Retinal pigment epithelial cell (primary cell): ENCODE measurements around the gene HIBADH.

Experiments used
- DNase-seq: peaks from one replicate; pipeline ENCODE4 v3.0.0-alpha.2; 2010; ENCODE audit warnings: low read depth
- H3K4me3 ChIP-seq: 2 replicates; pipeline ENCODE4 v1.5.1; 2011; ENCODE audit warnings: mild to moderate bottlenecking, low read length, control low read depth, moderate library complexity
- CTCF ChIP-seq: conservative IDR thresholded peaks from 2 replicates; pipeline ENCODE4 v1.5.1; 2011; ENCODE audit warnings: low read depth, low read length, control low read depth, inconsistent platforms

The HIBADH gene

GRCh38 chr7:27689591-27690164 is 27.0 kb upstream of the HIBADH start:
- TF ChIP-seq CTCF, result peak; percentile 40
- no peak for DNase-seq
- H3K4me3 ChIP-seq, result no peak overlapping the region

DNA sequence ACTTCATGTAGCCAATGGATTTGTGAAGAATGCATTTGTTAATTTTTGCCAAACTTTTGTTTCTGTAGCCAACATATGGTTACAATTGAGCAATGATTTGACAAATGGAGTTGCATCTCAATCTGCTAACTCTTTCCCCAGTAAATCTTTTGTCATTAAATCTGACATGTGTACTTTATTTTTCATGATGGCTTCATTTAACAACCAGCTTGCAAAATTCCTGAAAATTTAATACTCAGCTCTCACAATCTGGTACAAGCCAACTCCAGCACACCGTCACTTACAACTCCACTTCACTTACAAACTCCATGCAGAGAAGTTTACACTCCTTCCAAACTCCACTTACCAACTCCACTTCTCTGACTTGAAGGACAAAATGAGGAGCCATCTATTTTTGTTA is 26.5 kb upstream of the HIBADH start:
- no peak for TF ChIP-seq CTCF
- DNase-seq, result no peak
- H3K4me3 ChIP-seq, result no peak overlapping the region

DNA sequence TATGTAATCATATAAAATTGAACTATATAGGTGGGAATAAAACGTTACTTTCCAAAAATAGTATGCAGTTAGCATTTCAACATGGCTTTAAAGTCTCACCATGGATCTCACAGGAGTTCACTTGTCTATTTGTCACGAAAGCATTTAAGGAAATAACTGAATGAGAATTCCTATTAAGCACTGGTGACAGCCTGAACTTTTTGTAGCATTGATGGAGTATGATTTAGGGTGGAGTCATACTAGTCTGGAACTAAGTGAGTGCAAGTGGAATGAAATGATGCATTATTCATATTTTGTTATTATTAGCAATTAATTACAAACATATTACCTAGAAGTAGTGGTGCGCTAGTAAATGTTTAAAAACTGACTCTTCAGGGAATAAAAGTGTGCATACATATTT is 26.0 kb upstream of the HIBADH start:
- H3K4me3 ChIP-seq, result no peak overlapping the region
- TF ChIP-seq CTCF, result no peak
- no peak for DNase-seq

- H3K4me3 ChIP-seq, result no peak overlapping the region
- no peak for DNase-seq
- no peak for TF ChIP-seq CTCF
Observed at GRCh38 chr7:27688056-27688455, 25.4 kb upstream of the HIBADH start.

DNA sequence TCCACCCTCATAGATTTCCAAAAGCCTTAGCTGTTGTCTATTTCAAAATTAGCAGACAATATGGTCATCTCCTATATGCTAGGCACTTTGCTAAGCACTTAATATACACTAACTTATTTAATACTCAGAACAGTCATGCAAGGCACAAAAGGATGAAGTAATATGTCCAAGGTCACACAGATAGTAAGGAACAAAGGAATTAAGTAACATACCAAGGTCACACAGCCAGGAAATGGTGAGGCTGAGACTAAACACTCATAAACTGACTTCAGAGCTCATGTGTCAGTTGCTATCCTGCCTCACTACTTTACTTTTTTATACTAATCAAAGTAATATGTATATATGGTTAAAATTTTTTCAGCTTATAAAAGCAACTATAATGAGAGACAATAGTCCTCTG is 23.6 kb upstream of the HIBADH start:
- no peak for TF ChIP-seq CTCF
- DNase-seq, result no peak
- H3K4me3 ChIP-seq, result no peak overlapping the region

- no peak for DNase-seq
- no peak overlapping the region for H3K4me3 ChIP-seq
- no peak for TF ChIP-seq CTCF
Observed at GRCh38 chr7:27685893-27686292, 23.2 kb upstream of the HIBADH start.

- H3K4me3 ChIP-seq, result no peak overlapping the region
- TF ChIP-seq CTCF, result no peak
- no peak for DNase-seq
Observed at GRCh38 chr7:27685209-27685608, 22.5 kb upstream of the HIBADH start.
